K562 treated with DMSO at 1 percent for 24 hours (cell line): Measurements from ENCODE around the gene GMPPA. TPM values are rescaled to one million over a fixed set of nuclear protein-coding genes. Genes with fewer than 3 reads are reported as not detected.

Experiments
- total RNA-seq: library from RNA; unstranded; fragments of 300-600 nt; gene quantifications from 2 replicates; pipeline ENCODE4 v1.2.3, GENCODE V29; 2022; ENCODE audit warnings: low read depth; ENCODE audit not compliant: insufficient read depth

GMPPA gene
- total RNA-seq, result 162 and 187 TPM in 2 replicates

DNA sequence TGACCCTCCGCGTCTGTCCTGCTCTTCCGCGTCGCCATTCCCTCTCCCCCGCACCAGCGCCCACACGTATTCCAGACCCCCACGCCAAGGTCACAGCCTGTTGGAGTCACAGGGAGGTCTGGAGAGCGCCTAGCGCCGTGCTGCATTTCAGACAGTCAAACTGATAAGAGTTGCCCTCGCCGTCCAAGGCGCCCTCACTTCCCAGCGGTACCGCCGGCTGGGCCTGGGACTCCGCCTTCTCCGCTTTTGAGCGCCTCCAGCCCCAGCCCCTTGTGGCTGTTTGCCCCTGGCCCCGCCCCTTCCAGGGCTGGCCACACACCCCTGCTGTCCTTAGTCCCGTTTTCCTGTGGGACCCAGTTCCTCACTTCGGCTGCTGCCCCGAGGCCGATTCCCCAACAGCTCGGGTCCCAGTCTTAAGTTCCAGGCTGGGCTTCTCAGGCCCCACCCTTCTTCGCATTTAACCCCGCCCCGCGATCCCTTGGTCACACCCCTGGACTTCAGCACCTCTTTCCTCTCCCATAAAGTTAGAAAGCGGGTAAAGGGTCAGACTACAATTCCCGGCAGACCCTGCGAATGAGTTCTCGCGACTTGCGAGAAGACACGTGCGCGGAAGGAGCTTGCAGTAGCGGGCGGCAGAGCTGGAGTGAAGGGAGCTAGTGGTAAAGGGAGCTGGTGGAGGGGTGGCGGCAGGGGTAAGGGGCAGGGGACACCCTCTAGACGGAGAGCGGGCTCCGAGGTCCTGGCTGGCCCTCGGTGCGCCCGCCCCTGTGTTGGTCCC is at the start of gene GMPPA:
TSS of gene GMPPA (plus strand) at position 612 of the 778 bp plus-strand sequence. CDS start 1,085 bp downstream, outside the sequence.

GRCh38 chr2:219514196-219514761 is 15.6 kb downstream of the GMPPA start, which contains the start of gene ASIC4:
ASIC4 (plus strand) TSS chr2:219514482; CDS start chr2:219514725, 243 bp downstream.

GRCh38 chr2:219543596-219544358 is 45.1 kb downstream of the GMPPA start, which contains the start of the genes CHPF and TMEM198:
CHPF (minus strand) TSS chr2:219543809; CDS start chr2:219543538, 271 bp downstream.
TMEM198 (plus strand) TSS chr2:219544028; CDS start chr2:219544728, 700 bp downstream.

Other genes with a start within 250 kb of the GMPPA start
- not detected in 2 replicates for gene TUBA4B, start 245.6 kb upstream of the GMPPA start, total RNA-seq
- gene TUBA4A, start 245.0 kb upstream of the GMPPA start, total RNA-seq, result 88.8 and 98.5 TPM in 2 replicates
- 34.4 and 41.9 TPM in 2 replicates for gene DNAJB2, start 219.5 kb upstream of the GMPPA start, total RNA-seq
- 0.42 TPM in 1 of 2 replicates, not detected in the other for gene PTPRN, start 189.5 kb upstream of the GMPPA start, total RNA-seq
- not detected in 2 replicates for gene RESP18, start 166.1 kb upstream of the GMPPA start, total RNA-seq
- gene DNPEP, start 111.0 kb upstream of the GMPPA start, total RNA-seq, result 73.1 and 77.1 TPM in 2 replicates
- 21.0 TPM in 2 replicates for gene DES, start 80.5 kb upstream of the GMPPA start, total RNA-seq
- gene SPEG, start 64.0 kb upstream of the GMPPA start, total RNA-seq, result 13.5 and 19.0 TPM in 2 replicates
- 6.1 and 6.5 TPM in 2 replicates for gene ASIC4, start 15.6 kb downstream of the GMPPA start, total RNA-seq
- 118 and 119 TPM in 2 replicates for gene CHPF, start 44.9 kb downstream of the GMPPA start, total RNA-seq
- gene TMEM198, start 45.1 kb downstream of the GMPPA start, total RNA-seq, result 2.2 and 2.3 TPM in 2 replicates
- 52.6 and 62.8 TPM in 2 replicates for gene OBSL1, start 72.6 kb downstream of the GMPPA start, total RNA-seq
- gene INHA, start 73.4 kb downstream of the GMPPA start, total RNA-seq, result 5.0 and 5.3 TPM in 2 replicates
- 6.7 and 7.6 TPM in 2 replicates for gene STK11IP, start 99.0 kb downstream of the GMPPA start, total RNA-seq
- 0.20 and 0.32 TPM in 2 replicates for gene SLC4A3, start 128.7 kb downstream of the GMPPA start, total RNA-seq